ENCODE data around the gene ABCC10.

DNA sequence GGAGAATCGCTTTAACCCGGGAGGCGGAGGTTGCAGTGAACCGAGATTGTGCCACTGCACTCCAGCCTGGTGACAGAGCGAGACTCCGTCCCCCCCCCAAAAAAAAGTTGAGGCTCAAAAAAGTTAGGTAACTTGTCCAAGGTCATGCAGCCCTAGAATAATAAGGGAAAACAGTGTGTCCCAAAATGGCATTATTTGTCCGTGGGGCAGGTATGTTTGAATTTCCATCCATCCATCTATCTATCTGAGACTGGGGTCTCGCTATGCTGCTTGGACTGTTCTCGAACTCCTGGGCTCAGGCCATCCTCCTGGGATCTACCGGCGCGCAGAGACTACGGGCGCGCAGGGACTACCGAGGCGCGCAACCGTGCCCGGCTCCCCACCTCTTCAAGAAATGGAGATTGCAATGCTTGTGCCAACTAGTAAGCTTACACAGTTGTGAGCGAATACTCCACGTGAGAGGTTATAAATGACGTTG is 374 bp upstream of the ABCC10 start:
- no peak for TF ChIP-seq POLR2AphosphoS5 (IDR thresholded peaks at IDR 0.05; ENCODE audit: low read depth)
- TF ChIP-seq, protein P1, sequence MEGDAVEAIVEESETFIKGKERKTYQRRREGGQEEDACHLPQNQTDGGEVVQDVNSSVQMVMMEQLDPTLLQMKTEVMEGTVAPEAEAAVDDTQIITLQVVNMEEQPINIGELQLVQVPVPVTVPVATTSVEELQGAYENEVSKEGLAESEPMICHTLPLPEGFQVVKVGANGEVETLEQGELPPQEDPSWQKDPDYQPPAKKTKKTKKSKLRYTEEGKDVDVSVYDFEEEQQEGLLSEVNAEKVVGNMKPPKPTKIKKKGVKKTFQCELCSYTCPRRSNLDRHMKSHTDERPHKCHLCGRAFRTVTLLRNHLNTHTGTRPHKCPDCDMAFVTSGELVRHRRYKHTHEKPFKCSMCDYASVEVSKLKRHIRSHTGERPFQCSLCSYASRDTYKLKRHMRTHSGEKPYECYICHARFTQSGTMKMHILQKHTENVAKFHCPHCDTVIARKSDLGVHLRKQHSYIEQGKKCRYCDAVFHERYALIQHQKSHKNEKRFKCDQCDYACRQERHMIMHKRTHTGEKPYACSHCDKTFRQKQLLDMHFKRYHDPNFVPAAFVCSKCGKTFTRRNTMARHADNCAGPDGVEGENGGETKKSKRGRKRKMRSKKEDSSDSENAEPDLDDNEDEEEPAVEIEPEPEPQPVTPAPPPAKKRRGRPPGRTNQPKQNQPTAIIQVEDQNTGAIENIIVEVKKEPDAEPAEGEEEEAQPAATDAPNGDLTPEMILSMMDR (IDR thresholded peaks at IDR 0.05; ENCODE audit: insufficient read depth, low read length), result no peak
